Mammary epithelial cell (primary cell): ENCODE measurements around the gene DCLK2.

Experiments used
- EZH2 ChIP-seq: IDR thresholded peaks from 2 replicates; pipeline ENCODE4 v1.6.1; 2012; ENCODE audit warnings: low read length, inconsistent platforms, borderline replicate concordance
- TF ChIP-seq, protein P1 (sequence below), 2 donors: IDR thresholded peaks in 1 of 2; conservative IDR thresholded peaks in 1 of 2; 2 replicates each; pipeline ENCODE4 v1.5.1; 2011 to 2012; ENCODE audit warnings: inconsistent platforms in 2 of 2, low read length in 2 of 2, mild to moderate bottlenecking in 2 of 2, control low read depth in 1 of 2, low read depth in 1 of 2; ENCODE audit not compliant: insufficient read depth in 1 of 2; ENCODE audit errors: extremely low read depth in 1 of 2

DNA sequence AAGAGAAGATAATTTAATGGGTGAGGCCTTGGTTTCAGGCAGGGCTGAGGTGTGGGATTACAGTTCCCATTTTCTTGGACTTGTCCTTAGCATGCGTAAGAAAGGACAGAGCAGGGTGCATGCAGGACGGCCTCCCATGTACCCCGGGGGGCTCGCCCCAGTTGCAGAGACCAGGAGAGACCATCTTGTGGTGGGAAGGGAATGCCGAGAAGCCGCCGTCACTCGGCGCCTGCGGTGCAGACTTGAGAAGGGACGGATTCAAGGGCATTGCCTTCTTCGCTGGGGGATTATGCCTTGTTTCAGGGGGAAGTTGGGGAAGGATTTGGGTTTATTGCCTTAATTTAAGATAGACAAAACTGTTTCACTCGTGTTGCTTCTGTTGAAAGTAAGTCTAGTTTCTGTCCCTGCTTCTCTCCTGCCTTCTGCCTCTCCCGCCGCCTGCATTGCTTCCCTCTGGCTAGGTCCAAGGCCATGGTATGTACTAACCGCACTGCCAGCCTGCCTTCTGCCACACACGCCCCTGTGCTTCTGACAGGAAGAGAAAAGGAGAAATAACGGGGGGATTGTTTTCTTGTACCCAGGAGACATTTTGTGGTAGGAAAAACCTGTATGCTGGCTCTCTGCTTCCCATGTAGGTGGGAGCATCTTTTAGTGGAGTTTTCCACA is 175.9 kb downstream of the DCLK2 start:
- TF ChIP-seq, protein P1, sequence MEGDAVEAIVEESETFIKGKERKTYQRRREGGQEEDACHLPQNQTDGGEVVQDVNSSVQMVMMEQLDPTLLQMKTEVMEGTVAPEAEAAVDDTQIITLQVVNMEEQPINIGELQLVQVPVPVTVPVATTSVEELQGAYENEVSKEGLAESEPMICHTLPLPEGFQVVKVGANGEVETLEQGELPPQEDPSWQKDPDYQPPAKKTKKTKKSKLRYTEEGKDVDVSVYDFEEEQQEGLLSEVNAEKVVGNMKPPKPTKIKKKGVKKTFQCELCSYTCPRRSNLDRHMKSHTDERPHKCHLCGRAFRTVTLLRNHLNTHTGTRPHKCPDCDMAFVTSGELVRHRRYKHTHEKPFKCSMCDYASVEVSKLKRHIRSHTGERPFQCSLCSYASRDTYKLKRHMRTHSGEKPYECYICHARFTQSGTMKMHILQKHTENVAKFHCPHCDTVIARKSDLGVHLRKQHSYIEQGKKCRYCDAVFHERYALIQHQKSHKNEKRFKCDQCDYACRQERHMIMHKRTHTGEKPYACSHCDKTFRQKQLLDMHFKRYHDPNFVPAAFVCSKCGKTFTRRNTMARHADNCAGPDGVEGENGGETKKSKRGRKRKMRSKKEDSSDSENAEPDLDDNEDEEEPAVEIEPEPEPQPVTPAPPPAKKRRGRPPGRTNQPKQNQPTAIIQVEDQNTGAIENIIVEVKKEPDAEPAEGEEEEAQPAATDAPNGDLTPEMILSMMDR (conservative IDR thresholded peaks at IDR 0.05 in 1 of 2, IDR thresholded peaks at IDR 0.05 in 1 of 2; ENCODE audit: extremely low read depth in 1 of 2, insufficient read depth in 1 of 2, low read depth in 1 of 2, low read length in 2 of 2) = no peak
- TF ChIP-seq EZH2 = no peak
